HCT116 (cell line): ENCODE results near the gene AADACL3. TPM values are rescaled to one million over a fixed set of nuclear protein-coding genes. Genes with fewer than 3 reads are reported as not detected.
A peak's percentile ranks its signal among the peaks of the same experiment; 100 is the strongest.

ENCODE experiments used
- ATAC-seq: fragments of 200-7000 bp; cut with Tn5 transposase; 2 replicates; pipeline ENCODE4 v1.9.1; 2020; ENCODE audit warnings: mild to moderate bottlenecking, moderate library complexity
- BruUV-seq: library from RNA; stranded (reverse); fragments of 400-500 nt; replicated peaks from 2 replicates; lab custom pipeline; 2021; lab: Mats Ljungman, UMichigan
- CTCF ChIA-PET: fragments of 300-600 bp; sonication (Branson Sonifier 250); formaldehyde crosslinking; loops from one replicate; lab custom pipeline; 2021; ENCODE audit warnings: antibody characterized with exemption; lab: Charles Lee
- POLR2A ChIA-PET: fragments of 300-600, 350-600 bp; sonication (Branson Sonifier 250); formaldehyde crosslinking; loops from one replicate; lab custom pipeline; 2021; ENCODE audit warnings: antibody characterized with exemption; lab: Charles Lee
- RAD21 ChIA-PET, 2 experiments: fragments of 300-600 bp; sonication (Branson Sonifier 250); formaldehyde crosslinking; loops; one replicate each; lab custom pipeline; 2023; ENCODE audit warnings: low total read pairs in 2 of 2; ENCODE audit not compliant: uncharacterized antibody in 2 of 2, unreplicated experiment in 2 of 2, low non-redundant PET in 1 of 2; lab: Charles Lee
- DNase-seq: peaks from one replicate; pipeline ENCODE4 v3.0.0-alpha.2; 2010; ENCODE audit warnings: low read depth, low spot score
- H2AFZ ChIP-seq: fragments of 200-600 bp; shearing (Covaris generic), sonication (generic); 2 replicates; pipeline ENCODE4 v1.6.1; 2017; ENCODE audit warnings: low read depth, mixed run types, mixed read lengths, antibody characterized with exemption, low read length; ENCODE audit not compliant: poor library complexity, severe bottlenecking
- H3K27ac ChIP-seq: 2 replicates; pipeline ENCODE4 v1.5.1; 2012; ENCODE audit warnings: low read depth, low read length
- H3K27me3 ChIP-seq: fragments of 200-600 bp; sonication (generic); 2 replicates; pipeline ENCODE4 v1.6.1; 2016; ENCODE audit warnings: mixed run types, low read length, mixed read lengths; ENCODE audit not compliant: insufficient read depth
- H3K36me3 ChIP-seq, 2 experiments: fragments of 200-500 bp in 1 of 2; fragments of 200-600 bp in 1 of 2; sonication (Bioruptor generic) in 1 of 2; sonication (generic) in 1 of 2; 2 replicates each; pipeline versions ENCODE4 v1.5.1 to v1.6.1; 2014 to 2016; ENCODE audit warnings: low read length in 2 of 2, inconsistent platforms in 1 of 2, mixed read lengths in 1 of 2, mixed run types in 1 of 2; ENCODE audit not compliant: insufficient read depth in 2 of 2, control insufficient read depth in 1 of 2
- H3K4me1 ChIP-seq, 2 experiments: fragments of 200-600 bp in 1 of 2; sonication (generic) in 1 of 2; 2 replicates each; pipeline versions ENCODE4 v1.5.1 to v1.6.1; 2012 to 2017; ENCODE audit warnings: low read length in 2 of 2, inconsistent platforms in 1 of 2, mild to moderate bottlenecking in 1 of 2, mixed read lengths in 1 of 2, mixed run types in 1 of 2, moderate library complexity in 1 of 2; ENCODE audit not compliant: insufficient read depth in 2 of 2, control insufficient read depth in 1 of 2
- H3K4me2 ChIP-seq: fragments of 200-600 bp; sonication (generic); 2 replicates; pipeline ENCODE4 v1.6.1; 2017; ENCODE audit warnings: mixed run types, low read length, mixed read lengths
- H3K4me3 ChIP-seq, 2 experiments: fragments of 200-600 bp in 1 of 2; sonication (generic) in 1 of 2; replicated peaks in 1 of 2; 2 replicates each; pipeline ENCODE4 v1.5.1; 2011 to 2016; ENCODE audit warnings: low read length in 2 of 2, control low read depth in 1 of 2, low read depth in 1 of 2, mild to moderate bottlenecking in 1 of 2, mixed read lengths in 1 of 2, mixed run types in 1 of 2
- H3K79me2 ChIP-seq: fragments of 200-600 bp; sonication (generic); 2 replicates; pipeline ENCODE4 v1.6.1; 2017; ENCODE audit warnings: mild to moderate bottlenecking, mixed run types, low read length, moderate library complexity, mixed read lengths; ENCODE audit not compliant: insufficient read depth
- H3K9ac ChIP-seq: fragments of 200-600 bp; sonication (generic); 2 replicates; pipeline ENCODE4 v1.6.1; 2016; ENCODE audit warnings: low read length, mixed read lengths
- H3K9me2 ChIP-seq: fragments of 200-600 bp; sonication (generic), shearing (Covaris generic); 2 replicates; pipeline ENCODE4 v1.6.1; 2017; ENCODE audit warnings: mixed run types, mild to moderate bottlenecking, moderate library complexity; ENCODE audit not compliant: insufficient read depth
- H3K9me3 ChIP-seq, 2 experiments: fragments of 200-500 bp in 1 of 2; fragments of 200-600 bp in 1 of 2; sonication (Bioruptor generic) in 1 of 2; sonication (generic) in 1 of 2; 2 replicates each; pipeline ENCODE4 v1.6.1; 2014 to 2017; ENCODE audit warnings: low read length in 2 of 2, mixed read lengths in 2 of 2, inconsistent platforms in 1 of 2, low read depth in 1 of 2, mild to moderate bottlenecking in 1 of 2, mixed run types in 1 of 2, moderate library complexity in 1 of 2; ENCODE audit not compliant: control insufficient read depth in 1 of 2, insufficient read depth in 1 of 2
- H4K20me1 ChIP-seq: fragments of 200-600 bp; sonication (generic), shearing (Covaris generic); 2 replicates; pipeline ENCODE4 v1.6.1; 2017; ENCODE audit warnings: mixed run types, mild to moderate bottlenecking, moderate library complexity; ENCODE audit not compliant: insufficient read depth
- CEBPB ChIP-seq: IDR thresholded peaks from 2 replicates; pipeline ENCODE4 v1.6.1; 2012; ENCODE audit warnings: low read depth
- EGR1 ChIP-seq: IDR thresholded peaks from 2 replicates; pipeline ENCODE4 v1.6.1; 2012; ENCODE audit warnings: low read depth
- EZH2phosphoT487 ChIP-seq: fragments of 200-600 bp; IDR thresholded peaks from 2 replicates; pipeline ENCODE4 v1.6.1; 2018; ENCODE audit warnings: antibody characterized with exemption, borderline replicate concordance
- FOSL1 ChIP-seq: IDR thresholded peaks from 2 replicates; pipeline ENCODE4 v1.6.1; 2012; ENCODE audit warnings: low read depth
- JUND ChIP-seq: IDR thresholded peaks from 2 replicates; pipeline ENCODE4 v1.6.1; 2012
- POLR2A ChIP-seq: IDR thresholded peaks from 2 replicates; pipeline ENCODE4 v1.7.0; 2011; ENCODE audit warnings: borderline replicate concordance; ENCODE audit not compliant: insufficient read depth, insufficient read length; ENCODE audit errors: extremely low read depth
- POLR2AphosphoS5 ChIP-seq: IDR thresholded peaks from 2 replicates; pipeline ENCODE4 v1.6.1; 2011; ENCODE audit warnings: mild to moderate bottlenecking, low read depth, low read length, moderate library complexity
- RAD21 ChIP-seq: IDR thresholded peaks from 2 replicates; pipeline ENCODE4 v1.6.1; 2012; ENCODE audit warnings: low read depth, mild to moderate bottlenecking
- SIN3A ChIP-seq: IDR thresholded peaks from 2 replicates; pipeline ENCODE4 v1.6.1; 2012; ENCODE audit warnings: low read depth
- SP1 ChIP-seq: IDR thresholded peaks from 2 replicates; pipeline ENCODE4 v1.6.1; 2012; ENCODE audit warnings: low read depth
- intact Hi-C: fragments of 100-400 bp; cut with micrococcal nuclease; formaldehyde crosslinking; loops from 2 replicates; pipeline ENCODE4 v1.10.0; 2022
- total RNA-seq: library from RNA; stranded (reverse); gene quantifications from one replicate; pipeline ENCODE4 v1.2.1, GENCODE V29; 2021; ENCODE audit not compliant: unreplicated experiment
- TF ChIP-seq, protein P1 (sequence below): IDR thresholded peaks from 2 replicates; pipeline ENCODE4 v1.6.1; 2012

Gene AADACL3
- total RNA-seq, 1 experiment from 2014 or later, result not detected

- intact Hi-C loops, result no loop called here
- CTCF ChIA-PET, result no interaction called here
- RAD21 ChIA-PET, result interaction anchor here in 1 of 2 experiments (0.5 kb wide), 1 partner anchor 283 kb away, joined by 3 read pairs; no protein-coding TSS in a partner anchor
- ATAC-seq, result no peak
- Histone ChIP-seq H2AFZ (no peak overlapping the region), H3K9me3 (no peaks in the 10 kb centered on the region), H3K36me3 (no peaks in the 10 kb centered on the region), H3K4me2 (no peak overlapping the region), H3K27me3 (peaks cover 12% of the 10 kb centered on the region), H3K79me2 (no peaks in the 10 kb centered on the region), H3K9ac (no peak overlapping the region), H4K20me1 (no peaks in the 10 kb centered on the region), H3K9me2 (no peaks in the 10 kb centered on the region), H3K27ac (no peak overlapping the region), H3K4me3 (no peak overlapping the region), H3K4me1 (no peaks in the 10 kb centered on the region)
- TF ChIP-seq FOSL1, result no peak
- TF ChIP-seq RAD21, result no peak
- no peak for TF ChIP-seq SP1
- TF ChIP-seq EGR1, result no peak
- TF ChIP-seq, protein P1, sequence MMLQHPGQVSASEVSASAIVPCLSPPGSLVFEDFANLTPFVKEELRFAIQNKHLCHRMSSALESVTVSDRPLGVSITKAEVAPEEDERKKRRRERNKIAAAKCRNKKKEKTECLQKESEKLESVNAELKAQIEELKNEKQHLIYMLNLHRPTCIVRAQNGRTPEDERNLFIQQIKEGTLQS, result no peak
- no peak for TF ChIP-seq POLR2AphosphoS5
- no peak for TF ChIP-seq EZH2phosphoT487
- no peak for TF ChIP-seq JUND
- TF ChIP-seq CEBPB, result no peak
- TF ChIP-seq POLR2A, result no peak
- DNase-seq, result no peak
- POLR2A ChIA-PET, result no interaction called here
- no TSS peak for BruUV-seq
Observed at GRCh38 chr1:12741946-12742345, 26.0 kb downstream of the AADACL3 start.

GRCh38 chr1:12745126-12745991 lies 29.4 kb downstream of the AADACL3 start:
- POLR2A ChIA-PET, result no interaction called here
- no peaks in the 10 kb centered on the region for H3K4me1 ChIP-seq
- peak; percentile 79 for TF ChIP-seq CEBPB
- TF ChIP-seq SIN3A, result no peak
- TF ChIP-seq, all 23 proteins: peak for 1
- Histone ChIP-seq H3K9me3 (no peaks in the 10 kb centered on the region), H3K9ac (no peak overlapping the region), H3K79me2 (no peaks in the 10 kb centered on the region), H4K20me1 (no peaks in the 10 kb centered on the region), H3K27ac (no peak overlapping the region), H3K4me2 (no peak overlapping the region), H3K27me3 (peaks cover 8% of the 10 kb centered on the region; the same call in 1 of the 2 replicates), H3K4me3 (no peak overlapping the region), H3K9me2 (no peaks in the 10 kb centered on the region), H2AFZ (no peak overlapping the region), H3K36me3 (no peaks in the 10 kb centered on the region)
- RAD21 ChIA-PET, result no interaction called here
- ATAC-seq (no peak), DNase-seq (no peak)
- BruUV-seq, result no TSS peak
- CTCF ChIA-PET, result no interaction called here
- intact Hi-C loops, result no loop called here
